ENCODE results near the gene SH3TC2. TPM values are rescaled to one million over a fixed set of nuclear protein-coding genes. Genes with fewer than 3 reads are reported as not detected.

SH3TC2 gene
- total and polyA plus RNA-seq, 10 of the 15 experiments (the other 5 are each of a cell fraction or from before 2014, with no cell fraction given): not detected

GRCh38 chr5:149043641-149044040 is 19.2 kb downstream of the SH3TC2 start (continued):
- TF ChIP-seq CUX1 (IDR thresholded peaks at IDR 0.05; ENCODE audit: insufficient replicate concordance, low read depth, low read length) (no peak), MYC (IDR thresholded peaks at IDR 0.05; ENCODE audit: insufficient read depth, insufficient read length, insufficient replicate concordance, low read length, severe bottlenecking) (no peak), ATF2 (IDR thresholded peaks at IDR 0.05; ENCODE audit: low read length) (no peak), NR2C1 (IDR thresholded peaks at IDR 0.05) (no peak), NRF1 (conservative IDR thresholded peaks at IDR 0.05; ENCODE audit: low read depth, low read length) (no peak), YBX1 (IDR thresholded peaks at IDR 0.05) (no peak), GABPA (IDR thresholded peaks at IDR 0.05; ENCODE audit: low read depth) (no peak), E2F4 (IDR thresholded peaks at IDR 0.05; ENCODE audit: low read depth, low read length) (no peak), HCFC1 (IDR thresholded peaks at IDR 0.05; ENCODE audit: low read length) (no peak), NFIC (IDR thresholded peaks at IDR 0.05; ENCODE audit: low read depth, low read length) (no peak), DPF2 (IDR thresholded peaks at IDR 0.05) (no peak), HSF1 (IDR thresholded peaks at IDR 0.05; ENCODE audit: low read depth, low read length) (no peak)

Measured in GM12878 (cell line).